GM12892 (cell line): ENCODE results near the gene EPB41L2.
A peak's percentile ranks its signal among the peaks of the same experiment; 100 is the strongest.

Source experiments
- DNase-seq: peaks from one replicate; pipeline ENCODE4 v3.0.0; 2011; ENCODE audit not compliant: insufficient read length
- FAIRE-seq: peaks from 2 replicates; lab custom pipeline; 2011; peaks lifted over from hg19 to GRCh38; lab: Jason Lieb, UNC
- POLR2A ChIP-seq: IDR thresholded peaks from 2 replicates; pipeline ENCODE4 v1.6.1; 2011; ENCODE audit warnings: low read depth, low read length, control low read depth
- POLR2AphosphoS5 ChIP-seq: IDR thresholded peaks from 2 replicates; pipeline ENCODE4 v1.6.1; 2011; ENCODE audit warnings: low read depth, low read length, control low read depth
- TAF1 ChIP-seq: IDR thresholded peaks from 2 replicates; pipeline ENCODE4 v1.6.1; 2011; ENCODE audit warnings: low read depth, mild to moderate bottlenecking, control low read depth, low read length, borderline replicate concordance

The EPB41L2 gene

GRCh38 chr6:130858498-130859160 is 204.4 kb downstream of the EPB41L2 start:
- FAIRE-seq (no peak), DNase-seq (no peak)
- TF ChIP-seq TAF1 (no peak), POLR2A (no peak), POLR2AphosphoS5 (no peak)

- TF ChIP-seq POLR2AphosphoS5 (no peak), POLR2A (no peak), TAF1 (no peak)
- FAIRE-seq (no peak), DNase-seq (no peak)
Measured at GRCh38 chr6:130858054-130858453, 205.0 kb downstream of the EPB41L2 start.

- DNase-seq (no peak), FAIRE-seq (no peak)
- TF ChIP-seq POLR2A, result no peak
- no peak for TF ChIP-seq POLR2AphosphoS5
- no peak for TF ChIP-seq TAF1
Measured at GRCh38 chr6:130853555-130854183, 209.4 kb downstream of the EPB41L2 start.

GRCh38 chr6:130852844-130853554 is 210.0 kb downstream of the EPB41L2 start:
- FAIRE-seq, result no peak
- DNase-seq, result no peak
- TF ChIP-seq TAF1, result no peak
- TF ChIP-seq POLR2AphosphoS5, result no peak
- TF ChIP-seq POLR2A, result no peak

- no peak for DNase-seq
- FAIRE-seq, result peak; percentile 5
- TF ChIP-seq POLR2A (no peak), POLR2AphosphoS5 (no peak), TAF1 (no peak)
Measured at GRCh38 chr6:130851026-130851425, 212.0 kb downstream of the EPB41L2 start.

GRCh38 chr6:130849594-130849993 is 213.5 kb downstream of the EPB41L2 start:
- DNase-seq (no peak), FAIRE-seq (no peak)
- no peak for TF ChIP-seq TAF1
- TF ChIP-seq POLR2AphosphoS5, result no peak
- no peak for TF ChIP-seq POLR2A

GRCh38 chr6:130848945-130849344 is 214.1 kb downstream of the EPB41L2 start:
- DNase-seq, result no peak
- TF ChIP-seq POLR2A, result no peak
- no peak for TF ChIP-seq TAF1
- TF ChIP-seq POLR2AphosphoS5, result no peak
- no peak for FAIRE-seq

GRCh38 chr6:130847001-130847910 is 215.8 kb downstream of the EPB41L2 start:
- no peak for FAIRE-seq
- TF ChIP-seq POLR2AphosphoS5 (no peak), POLR2A (no peak), TAF1 (no peak)
- no peak for DNase-seq

GRCh38 chr6:130846501-130846900 is 216.5 kb downstream of the EPB41L2 start:
- TF ChIP-seq POLR2A (no peak), POLR2AphosphoS5 (no peak), TAF1 (no peak)
- DNase-seq (no peak), FAIRE-seq (no peak)

GRCh38 chr6:130843575-130844320 is 219.3 kb downstream of the EPB41L2 start:
- TF ChIP-seq TAF1 (no peak), POLR2AphosphoS5 (no peak), POLR2A (no peak)
- DNase-seq (no peak), FAIRE-seq (peak; percentile 88)
